H1 (cell line): ENCODE measurements around the gene USB1. TPM values are rescaled to one million over a fixed set of nuclear protein-coding genes. Genes with fewer than 3 reads are reported as not detected.

Experiments used
- CTCF ChIA-PET: fragments of 300-600 bp; sonication (Branson Sonifier 250); formaldehyde crosslinking; loops from one replicate; lab custom pipeline; 2021; ENCODE audit not compliant: partially characterized antibody; lab: Charles Lee
- POLR2A ChIA-PET: fragments of 300-600 bp; sonication (Branson Sonifier 250); formaldehyde crosslinking; loops from one replicate; lab custom pipeline; 2021; ENCODE audit warnings: inconsistent platforms; ENCODE audit not compliant: partially characterized antibody; lab: Charles Lee
- DNase-seq, 2 experiments: peaks; one replicate each; pipeline versions ENCODE4 v3.0.0 to v3.0.0-alpha.2; 2010 to 2022; ENCODE audit warnings: low spot score in 2 of 2, low read depth in 1 of 2, mixed read lengths in 1 of 2
- FAIRE-seq: peaks from 2 replicates; lab custom pipeline; 2011; peaks lifted over from hg19 to GRCh38; lab: Jason Lieb, UNC
- H2AFZ ChIP-seq: 2 replicates; pipeline ENCODE4 v1.8.1; 2012; ENCODE audit warnings: low read length, inconsistent platforms
- H2AK5ac ChIP-seq: 2 replicates; pipeline ENCODE4 v1.6.1; 2013; ENCODE audit warnings: low read depth, low read length
- H2BK120ac ChIP-seq: replicated peaks from 2 replicates; pipeline ENCODE3; 2013; ENCODE audit warnings: low read depth, low read length, inconsistent platforms
- H2BK12ac ChIP-seq: 2 replicates; pipeline ENCODE4 v1.6.1; 2013; ENCODE audit warnings: low read depth, low read length
- H2BK15ac ChIP-seq: 2 replicates; pipeline ENCODE4 v1.6.1; 2013; ENCODE audit warnings: low read length
- H2BK20ac ChIP-seq: 2 replicates; pipeline ENCODE4 v1.6.1; 2013; ENCODE audit warnings: low read length
- H2BK5ac ChIP-seq: 2 replicates; pipeline ENCODE4 v1.6.1; 2013; ENCODE audit warnings: low read depth, low read length
- H3K14ac ChIP-seq: 2 replicates; pipeline ENCODE4 v1.6.1; 2013; ENCODE audit warnings: inconsistent platforms; ENCODE audit not compliant: insufficient read length
- H3K18ac ChIP-seq: 2 replicates; pipeline ENCODE4 v1.6.1; 2013; ENCODE audit warnings: low read length; ENCODE audit errors: extremely low read depth
- H3K23ac ChIP-seq: 2 replicates; pipeline ENCODE4 v1.6.1; 2013; ENCODE audit warnings: inconsistent platforms; ENCODE audit not compliant: insufficient read length
- H3K23me2 ChIP-seq: 2 replicates; pipeline ENCODE4 v1.6.1; 2013; ENCODE audit warnings: low read depth, low read length
- H3K27ac ChIP-seq: 2 replicates; pipeline ENCODE4 v1.6.1; 2011; ENCODE audit warnings: low read depth, low read length, inconsistent platforms
- H3K27me3 ChIP-seq, 4 experiments: replicated peaks in 1 of 4; 1 replicate in 1 of 4; 2 replicates in 3 of 4; pipeline versions ENCODE4 v1.6.1 to v1.8.1; 2011 to 2013; ENCODE audit warnings: low read length in 3 of 4, mild to moderate bottlenecking in 3 of 4, inconsistent platforms in 2 of 4, mixed read lengths in 2 of 4, moderate library complexity in 1 of 4; ENCODE audit not compliant: control insufficient read depth in 3 of 4, insufficient read depth in 3 of 4; ENCODE audit errors: extremely low read depth in 1 of 4
- H3K36me3 ChIP-seq, 4 experiments: 2 replicates each; pipeline versions ENCODE4 v1.6.1 to v1.8.1; 2011 to 2013; ENCODE audit warnings: mild to moderate bottlenecking in 4 of 4, low read length in 3 of 4, moderate library complexity in 2 of 4, control low read depth in 1 of 4, inconsistent platforms in 1 of 4; ENCODE audit not compliant: insufficient read depth in 4 of 4, control insufficient read depth in 2 of 4
- H3K4ac ChIP-seq: replicated peaks from 2 replicates; pipeline ENCODE3; 2013; ENCODE audit warnings: low read length, low read depth, mixed read lengths, inconsistent platforms; ENCODE audit not compliant: insufficient read length
- H3K4me1 ChIP-seq, 4 experiments: replicated peaks in 1 of 4; 1 replicate in 1 of 4; 2 replicates in 3 of 4; pipeline versions ENCODE4 v1.6.1 to v1.8.1; 2011 to 2013; ENCODE audit warnings: low read length in 3 of 4, inconsistent platforms in 2 of 4, mixed read lengths in 1 of 4; ENCODE audit not compliant: insufficient read depth in 4 of 4, control insufficient read depth in 3 of 4
- H3K4me2 ChIP-seq, 2 experiments: 2 replicates each; pipeline versions ENCODE4 v1.6.1 to v1.8.1; 2011 to 2013; ENCODE audit warnings: low read depth in 2 of 2, low read length in 2 of 2, control low read depth in 1 of 2, inconsistent platforms in 1 of 2, mild to moderate bottlenecking in 1 of 2; ENCODE audit not compliant: insufficient read depth in 1 of 2
- H3K4me3 ChIP-seq, 4 experiments: fragments of 200-600, 300-600 bp in 1 of 4; sonication (generic), shearing (Covaris generic), sonication (Bioruptor Twin) in 1 of 4; 2 replicates each; pipeline versions ENCODE4 v1.5.1 to v1.8.1; 2011 to 2016; ENCODE audit warnings: low read length in 4 of 4, low read depth in 3 of 4, control low read depth in 2 of 4, inconsistent platforms in 2 of 4, mild to moderate bottlenecking in 2 of 4, mixed read lengths in 1 of 4, moderate library complexity in 1 of 4; ENCODE audit not compliant: insufficient read depth in 2 of 4; ENCODE audit errors: extremely low read depth in 1 of 4
- H3K56ac ChIP-seq: replicated peaks from 2 replicates; pipeline ENCODE3; 2013; ENCODE audit warnings: low read depth, mild to moderate bottlenecking, mixed read lengths, low read length, inconsistent platforms; ENCODE audit not compliant: insufficient read length
- H3K79me1 ChIP-seq: 2 replicates; pipeline ENCODE4 v1.6.1; 2013; ENCODE audit warnings: low read depth, low read length, control low read depth
- H3K79me2 ChIP-seq, 2 experiments: 2 replicates each; pipeline versions ENCODE4 v1.6.1 to v1.8.1; 2012 to 2013; ENCODE audit warnings: low read length in 2 of 2, mild to moderate bottlenecking in 2 of 2, inconsistent platforms in 1 of 2; ENCODE audit not compliant: insufficient read depth in 2 of 2, control insufficient read depth in 1 of 2
- H3K9ac ChIP-seq, 4 experiments: replicated peaks in 1 of 4; 1 replicate in 1 of 4; 2 replicates in 3 of 4; pipeline versions ENCODE4 v1.6.1 to v1.8.1; 2011 to 2013; ENCODE audit warnings: low read depth in 3 of 4, low read length in 3 of 4, control low read depth in 2 of 4, mild to moderate bottlenecking in 2 of 4, moderate library complexity in 2 of 4, inconsistent platforms in 1 of 4; ENCODE audit errors: extremely low read depth in 1 of 4
- H3K9me3 ChIP-seq, 2 experiments: 2 replicates each; pipeline versions ENCODE4 v1.6.1 to v1.8.1; 2012 to 2013; ENCODE audit warnings: mild to moderate bottlenecking in 2 of 2, moderate library complexity in 2 of 2, control low read depth in 1 of 2, inconsistent platforms in 1 of 2, low read depth in 1 of 2, low read length in 1 of 2, mixed read lengths in 1 of 2; ENCODE audit not compliant: insufficient read depth in 2 of 2
- H4K20me1 ChIP-seq, 2 experiments: replicated peaks in 1 of 2; 2 replicates each; pipeline versions ENCODE3 to v1.8.1; 2011 to 2013; ENCODE audit warnings: inconsistent platforms in 2 of 2, low read length in 2 of 2, mild to moderate bottlenecking in 1 of 2; ENCODE audit not compliant: insufficient read depth in 2 of 2, control insufficient read depth in 1 of 2
- H4K5ac ChIP-seq: 2 replicates; pipeline ENCODE4 v1.6.1; 2013; ENCODE audit warnings: low read length, low read depth, mixed read lengths, inconsistent platforms; ENCODE audit not compliant: insufficient read length
- H4K8ac ChIP-seq: 2 replicates; pipeline ENCODE4 v1.8.0; 2013; ENCODE audit warnings: mild to moderate bottlenecking, moderate library complexity, low read length, inconsistent platforms; ENCODE audit not compliant: insufficient read depth; ENCODE audit errors: extremely low read depth
- H4K91ac ChIP-seq: replicated peaks from 2 replicates; pipeline ENCODE3; 2013; ENCODE audit warnings: low read length, mixed read lengths, inconsistent platforms; ENCODE audit not compliant: insufficient read length
- ASH2L ChIP-seq: fragments of 200-600, 300-600 bp; sonication (generic); IDR thresholded peaks from one replicate; pipeline ENCODE4 v1.7.1; 2017; ENCODE audit warnings: low read length
- BCL11A ChIP-seq, 2 experiments: IDR thresholded peaks; one replicate each; pipeline ENCODE4 v1.6.1; 2011; ENCODE audit warnings: low read depth in 2 of 2, low read length in 2 of 2, mild to moderate bottlenecking in 2 of 2
- BRCA1 ChIP-seq: IDR thresholded peaks from 2 replicates; pipeline ENCODE4 v1.6.1; 2012; ENCODE audit warnings: low read depth, low read length, improper control_type of control experiment
- GTF2F1 ChIP-seq: IDR thresholded peaks from 2 replicates; pipeline ENCODE4 v1.6.1; 2012; ENCODE audit warnings: low read depth, low read length, improper control_type of control experiment, borderline replicate concordance
- KDM1A ChIP-seq: fragments of 200-600, 300-600 bp; sonication (generic); IDR thresholded peaks from 2 replicates; pipeline ENCODE4 v1.7.1; 2016; ENCODE audit warnings: mild to moderate bottlenecking, low read length, borderline replicate concordance
- POLR2AphosphoS5 ChIP-seq: IDR thresholded peaks from 2 replicates; pipeline ENCODE4 v1.6.1; 2011; ENCODE audit warnings: low read depth, low read length
- RFX5 ChIP-seq: IDR thresholded peaks from 2 replicates; pipeline ENCODE4 v1.6.1; 2011; ENCODE audit warnings: low read depth, low read length, improper control_type of control experiment, borderline replicate concordance
- SP1 ChIP-seq: IDR thresholded peaks from 2 replicates; pipeline ENCODE4 v1.6.1; 2011; ENCODE audit warnings: low read depth, low read length
- SP4 ChIP-seq: IDR thresholded peaks from 2 replicates; pipeline ENCODE4 v1.6.1; 2012; ENCODE audit warnings: low read length, inconsistent platforms
- SUZ12 ChIP-seq: fragments of 200-600 bp; sonication (generic); IDR thresholded peaks from 2 replicates; pipeline ENCODE4 v1.6.1; 2012; ENCODE audit warnings: mild to moderate bottlenecking, inconsistent platforms, low read length, moderate library complexity, mixed read lengths
- WGBS, 2 experiments: shearing (Covaris generic) in 1 of 2; methylation state at CpG; one replicate each; pipeline versions ENCODE4 v1.1.6 to v1.1.7; 2013 to 2015; ENCODE audit warnings: low lambda C conversion rate in 2 of 2, mixed read lengths in 2 of 2, inconsistent platforms in 1 of 2, low coverage in 1 of 2, missing lambda C conversion rate in 1 of 2; ENCODE audit not compliant: insufficient replicate concordance in 2 of 2, insufficient coverage in 1 of 2, insufficient read length in 1 of 2; ENCODE audit errors: extremely low coverage in 1 of 2, missing lambda C conversion rate in 1 of 2; 5-methylcytosine and 5-hydroxymethylcytosine counted together
- polyA plus RNA-seq, 7 experiments: library from polyadenylated mRNA; depleted of rRNA in 3 of 7; stranded (reverse) in 5 of 7; unstranded in 2 of 7; fragments of >200 nt in 5 of 7; fragments of 200-250 nt in 2 of 7; gene quantifications; 1 replicate in 5 of 7; 2 replicates in 1 of 7; 4 replicates in 1 of 7; pipeline versions ENCODE4 v1.2.1 to v1.2.3, GENCODE V29; 2011 to 2013; ENCODE audit warnings: missing spikeins in 2 of 7, mixed read lengths in 2 of 7
- total RNA-seq: library from RNA; stranded (reverse); fragmentation: NEBNext Ultra II Directional; extraction: Animal tissue kit (Norgen Biotek cat#: 25700); gene quantifications from 2 replicates; pipeline ENCODE4 v1.2.1, GENCODE V29; 2021
- TF ChIP-seq, protein P1 (sequence below): IDR thresholded peaks from 2 replicates; pipeline ENCODE4 v1.6.1; 2012; ENCODE audit warnings: low read length, inconsistent platforms

The USB1 gene
- total and polyA plus RNA-seq, 2 of the 8 experiments (the other 6 are each of a cell fraction or from before 2014, with no cell fraction given): 65.4 to 75.9 TPM

DNA sequence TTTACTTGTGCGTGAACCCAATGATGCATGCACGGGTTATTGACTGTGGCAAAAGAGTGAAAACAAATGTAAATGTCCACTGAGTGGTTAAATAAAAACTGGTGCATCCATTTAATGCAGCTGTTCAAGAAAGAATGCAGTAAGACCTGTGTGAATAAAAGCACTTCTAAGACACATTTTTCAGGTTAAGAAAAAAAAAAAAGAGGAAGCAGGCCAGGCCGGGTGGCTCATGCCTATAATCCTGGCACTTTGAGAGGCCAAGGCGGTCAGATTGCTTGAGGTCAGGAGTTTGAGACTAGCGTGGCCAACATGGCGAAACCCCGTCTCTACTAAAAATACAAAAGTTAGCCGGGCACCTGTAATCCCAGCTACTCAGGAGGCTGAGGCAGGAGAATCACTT is 42.1 kb upstream of the USB1 start:
- CTCF ChIA-PET: interaction anchor here (0.6 to 5.6 kb wide), 6 partner anchors 11 to 350 kb away, joined by 3 to 40 read pairs (median 6); a partner anchor contains a TSS
- FAIRE-seq: no peak
- no peak for DNase-seq
- Histone ChIP-seq H2BK5ac (no peak overlapping the region), H3K56ac (no peak overlapping the region), H2AK5ac (no peak overlapping the region), H2AFZ (no peak overlapping the region), H4K20me1 (no peaks in the 10 kb centered on the region), H3K23ac (no peak overlapping the region), H3K9me3 (no peaks in the 10 kb centered on the region), H2BK15ac (no peak overlapping the region), H3K14ac (no peak overlapping the region), H3K4me1 (peaks cover 0 to 10% (median 5%) of the 10 kb centered on the region in 4 experiments; a peak in 6 of 7 replicates), H3K79me1 (no peaks in the 10 kb centered on the region), H3K4ac (no peak overlapping the region), H2BK20ac (no peak overlapping the region), H3K27me3 (no peaks in the 10 kb centered on the region), H3K23me2 (no peaks in the 10 kb centered on the region), H3K4me2 (no peak overlapping the region), H3K36me3 (no peaks in the 10 kb centered on the region), H4K91ac (no peak overlapping the region), H3K9ac (no peak overlapping the region), H3K79me2 (no peaks in the 10 kb centered on the region), H3K4me3 (no peak overlapping the region), H2BK120ac (no peak overlapping the region), H4K8ac (no peak overlapping the region), H3K18ac (no peak overlapping the region), H2BK12ac (no peak overlapping the region), H3K27ac (no peak overlapping the region), H4K5ac (no peak overlapping the region)
- 88% methylated on average over 8 of the region's 8 CpGs; no CpG with 5 or more reads in 1 of the 2 experiments for whole genome bisulfite sequencing, 2 experiments
- POLR2A ChIA-PET: no interaction called here
- no peak for TF ChIP-seq RFX5
- no peak for TF ChIP-seq BCL11A (IDR thresholded peaks at IDR 0.05; ENCODE audit: low read depth in 2 of 2, low read length in 2 of 2)
- TF ChIP-seq KDM1A: no peak
- TF ChIP-seq SP1: no peak
- TF ChIP-seq SP4: no peak
- TF ChIP-seq POLR2AphosphoS5: no peak
- TF ChIP-seq GTF2F1: no peak
- no peak for TF ChIP-seq BRCA1
- no peak for TF ChIP-seq ASH2L
- TF ChIP-seq, protein P1, sequence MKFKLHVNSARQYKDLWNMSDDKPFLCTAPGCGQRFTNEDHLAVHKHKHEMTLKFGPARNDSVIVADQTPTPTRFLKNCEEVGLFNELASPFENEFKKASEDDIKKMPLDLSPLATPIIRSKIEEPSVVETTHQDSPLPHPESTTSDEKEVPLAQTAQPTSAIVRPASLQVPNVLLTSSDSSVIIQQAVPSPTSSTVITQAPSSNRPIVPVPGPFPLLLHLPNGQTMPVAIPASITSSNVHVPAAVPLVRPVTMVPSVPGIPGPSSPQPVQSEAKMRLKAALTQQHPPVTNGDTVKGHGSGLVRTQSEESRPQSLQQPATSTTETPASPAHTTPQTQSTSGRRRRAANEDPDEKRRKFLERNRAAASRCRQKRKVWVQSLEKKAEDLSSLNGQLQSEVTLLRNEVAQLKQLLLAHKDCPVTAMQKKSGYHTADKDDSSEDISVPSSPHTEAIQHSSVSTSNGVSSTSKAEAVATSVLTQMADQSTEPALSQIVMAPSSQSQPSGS: no peak
- no peak for TF ChIP-seq SUZ12
